BLaER1 (cell line): ENCODE measurements around the gene PDE6A.

Experiments
- H3K27ac ChIP-seq: shearing (Covaris generic); formaldehyde crosslinking; 2 replicates; pipeline ENCODE4 v1.8.1; 2022
- H3K27me3 ChIP-seq: shearing (Covaris generic); formaldehyde crosslinking; 2 replicates; pipeline ENCODE4 v1.8.1; 2022
- H3K36me3 ChIP-seq: shearing (Covaris generic); formaldehyde crosslinking; 2 replicates; pipeline ENCODE4 v1.8.1; 2022
- H3K4me1 ChIP-seq: shearing (Covaris generic); formaldehyde crosslinking; 2 replicates; pipeline ENCODE4 v1.8.1; 2022
- H3K4me2 ChIP-seq: shearing (Covaris generic); formaldehyde crosslinking; 2 replicates; pipeline ENCODE4 v1.8.1; 2022
- H3K4me3 ChIP-seq: shearing (Covaris generic); formaldehyde crosslinking; 2 replicates; pipeline ENCODE4 v1.8.1; 2022
- H3K9ac ChIP-seq: shearing (Covaris generic); formaldehyde crosslinking; 2 replicates; pipeline ENCODE4 v1.8.1; 2022
- H3K9me3 ChIP-seq: shearing (Covaris generic); formaldehyde crosslinking; 2 replicates; pipeline ENCODE4 v1.8.1; 2022
- H4K20me1 ChIP-seq: shearing (Covaris generic); formaldehyde crosslinking; 2 replicates; pipeline ENCODE4 v1.8.1; 2022
- Cebpa-rat ChIP-seq: shearing (Covaris generic); IDR thresholded peaks from 2 replicates; pipeline ENCODE4 v1.8.1; 2022

Gene PDE6A

DNA sequence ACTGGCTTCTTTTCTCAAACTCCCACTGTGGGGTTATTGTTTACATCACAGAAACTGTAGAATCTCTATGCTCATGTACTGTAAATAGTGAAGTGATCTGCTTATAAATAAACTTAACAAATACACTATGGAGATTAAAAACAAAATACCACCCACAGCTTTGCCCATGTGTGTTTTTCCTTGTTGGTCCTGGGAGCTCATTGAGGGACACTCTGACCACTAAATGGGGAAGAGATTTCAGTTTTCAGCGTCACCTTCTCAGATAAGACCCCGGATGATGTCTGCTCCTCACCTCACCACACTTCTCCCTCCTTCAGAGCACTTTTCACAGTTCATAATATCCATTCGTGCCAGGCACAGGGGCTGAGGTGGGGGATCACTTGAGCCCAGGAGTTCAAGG, 89.7 kb downstream of the PDE6A start:
- Histone ChIP-seq H3K27ac (no peak overlapping the region), H3K4me3 (no peak overlapping the region), H3K9ac (no peak overlapping the region), H4K20me1 (no peaks in the 10 kb centered on the region), H3K36me3 (0 out of 2 replicates have a peak, but pooled peaks cover 9% of the 10 kb centered on the region), H3K27me3 (no peaks in the 10 kb centered on the region), H3K9me3 (no peaks in the 10 kb centered on the region), H3K4me2 (no peak overlapping the region), H3K4me1 (peaks cover 13% of the 10 kb centered on the region)
- TF ChIP-seq Cebpa-rat, result no peak

DNA sequence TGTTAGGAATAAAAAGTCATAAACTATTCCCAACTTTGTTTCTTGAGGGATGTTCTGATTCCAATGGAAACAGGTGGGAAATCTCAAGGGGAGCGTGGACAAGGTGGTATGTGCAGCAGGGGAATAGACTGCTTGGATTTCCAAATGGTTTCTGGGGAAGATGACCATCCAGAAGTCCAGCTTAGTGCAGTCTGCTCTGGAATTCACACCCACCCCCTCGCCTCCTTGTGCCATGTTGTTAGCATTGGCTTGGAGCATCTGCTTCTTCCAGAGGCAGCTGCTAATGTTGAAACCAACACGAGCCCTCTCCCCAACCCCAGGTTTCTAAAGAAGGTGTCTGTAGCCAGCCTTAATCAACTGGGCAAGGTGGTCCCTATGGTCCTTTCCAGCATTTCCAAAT, 90.9 kb downstream of the PDE6A start:
- H3K4me3 ChIP-seq, result no peak overlapping the region
- H3K4me2 ChIP-seq, result no peak overlapping the region
- no peak overlapping the region for H3K9ac ChIP-seq
- no peak overlapping the region for H3K27ac ChIP-seq
- H3K9me3 ChIP-seq, result no peaks in the 10 kb centered on the region
- peaks cover 21% of the 10 kb centered on the region for H3K36me3 ChIP-seq
- no peaks in the 10 kb centered on the region for H3K27me3 ChIP-seq
- H4K20me1 ChIP-seq, result no peaks in the 10 kb centered on the region
- TF ChIP-seq Cebpa-rat, result no peak
- H3K4me1 ChIP-seq, result peaks cover 13% of the 10 kb centered on the region

GRCh38 chr5:149853331-149853648, 91.3 kb downstream of the PDE6A start:
- TF ChIP-seq Cebpa-rat, result no peak
- Histone ChIP-seq H4K20me1 (no peaks in the 10 kb centered on the region), H3K4me3 (no peak overlapping the region), H3K9me3 (no peaks in the 10 kb centered on the region), H3K4me1 (peaks cover 12% of the 10 kb centered on the region), H3K4me2 (no peak overlapping the region), H3K27me3 (no peaks in the 10 kb centered on the region), H3K9ac (no peak overlapping the region), H3K27ac (no peak overlapping the region), H3K36me3 (peaks cover 25% of the 10 kb centered on the region)

GRCh38 chr5:149852641-149853330, 91.8 kb downstream of the PDE6A start:
- Histone ChIP-seq H3K9ac (no peak overlapping the region), H3K36me3 (peaks cover 30% of the 10 kb centered on the region), H3K9me3 (no peaks in the 10 kb centered on the region), H3K27ac (no peak overlapping the region), H3K27me3 (no peaks in the 10 kb centered on the region), H3K4me2 (no peak overlapping the region), H4K20me1 (no peaks in the 10 kb centered on the region), H3K4me3 (no peak overlapping the region), H3K4me1 (peaks cover 7% of the 10 kb centered on the region)
- TF ChIP-seq Cebpa-rat, result no peak

- Histone ChIP-seq H3K4me3 (no peak overlapping the region), H4K20me1 (no peaks in the 10 kb centered on the region), H3K4me2 (no peak overlapping the region), H3K36me3 (peaks cover 46% of the 10 kb centered on the region), H3K9ac (no peak overlapping the region), H3K27me3 (no peaks in the 10 kb centered on the region), H3K9me3 (no peaks in the 10 kb centered on the region), H3K4me1 (no peaks in the 10 kb centered on the region), H3K27ac (no peak overlapping the region)
- TF ChIP-seq Cebpa-rat, result no peak
These were observed 93.4 kb downstream of the PDE6A start for GRCh38 chr5:149851211-149851610.

DNA sequence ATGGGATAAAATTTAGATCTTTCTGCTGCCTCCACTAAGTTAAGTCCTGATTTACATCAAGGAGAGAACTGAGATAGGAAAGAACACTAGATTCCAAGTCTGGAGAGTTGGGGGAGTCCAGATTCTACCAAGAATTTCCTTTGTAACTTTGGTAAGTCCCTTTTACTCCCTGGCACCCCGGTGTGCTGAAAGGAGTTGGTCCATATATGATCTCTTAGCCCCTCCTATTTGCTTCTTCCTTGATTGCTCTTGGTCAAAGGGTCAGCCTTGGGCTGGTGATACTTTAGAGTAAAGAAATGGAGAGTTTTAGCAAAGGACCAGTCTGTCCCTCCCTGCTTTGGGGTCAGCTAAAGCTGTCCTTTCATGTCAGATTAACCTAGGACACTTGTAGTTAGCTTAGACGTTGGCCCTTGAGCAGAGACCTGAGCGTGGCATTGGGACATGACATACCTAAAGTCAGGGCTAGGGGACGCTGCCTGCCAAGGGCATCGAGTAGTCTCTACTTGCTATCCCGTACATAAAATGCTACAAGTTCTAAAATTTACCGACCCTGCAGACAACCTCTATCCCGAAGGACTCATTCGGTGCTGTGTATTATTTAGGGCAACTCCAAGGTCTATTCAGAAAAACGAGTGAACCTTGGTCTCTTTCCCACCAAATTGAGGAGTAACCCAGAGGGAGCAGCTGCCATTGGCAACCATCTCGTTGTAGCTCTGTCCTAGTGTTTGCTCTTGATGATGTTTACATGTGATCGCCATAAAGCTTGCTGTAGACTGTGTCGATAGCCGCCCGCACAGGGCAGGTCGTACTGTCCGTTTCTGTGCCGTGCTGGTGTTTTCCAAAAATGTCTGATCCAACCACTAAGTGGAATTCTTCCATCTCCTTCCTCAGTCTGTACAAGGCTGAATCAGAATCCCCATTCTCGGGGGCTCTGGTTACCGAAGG, 94.4 kb downstream of the PDE6A start:
- Histone ChIP-seq H3K27ac (no peak overlapping the region), H3K36me3 (peaks cover 55% of the 10 kb centered on the region), H3K9me3 (no peaks in the 10 kb centered on the region), H3K27me3 (no peaks in the 10 kb centered on the region), H3K4me2 (no peak overlapping the region), H3K4me1 (no peaks in the 10 kb centered on the region), H3K9ac (no peak overlapping the region), H3K4me3 (no peak overlapping the region), H4K20me1 (no peaks in the 10 kb centered on the region)
- TF ChIP-seq Cebpa-rat, result no peak

DNA sequence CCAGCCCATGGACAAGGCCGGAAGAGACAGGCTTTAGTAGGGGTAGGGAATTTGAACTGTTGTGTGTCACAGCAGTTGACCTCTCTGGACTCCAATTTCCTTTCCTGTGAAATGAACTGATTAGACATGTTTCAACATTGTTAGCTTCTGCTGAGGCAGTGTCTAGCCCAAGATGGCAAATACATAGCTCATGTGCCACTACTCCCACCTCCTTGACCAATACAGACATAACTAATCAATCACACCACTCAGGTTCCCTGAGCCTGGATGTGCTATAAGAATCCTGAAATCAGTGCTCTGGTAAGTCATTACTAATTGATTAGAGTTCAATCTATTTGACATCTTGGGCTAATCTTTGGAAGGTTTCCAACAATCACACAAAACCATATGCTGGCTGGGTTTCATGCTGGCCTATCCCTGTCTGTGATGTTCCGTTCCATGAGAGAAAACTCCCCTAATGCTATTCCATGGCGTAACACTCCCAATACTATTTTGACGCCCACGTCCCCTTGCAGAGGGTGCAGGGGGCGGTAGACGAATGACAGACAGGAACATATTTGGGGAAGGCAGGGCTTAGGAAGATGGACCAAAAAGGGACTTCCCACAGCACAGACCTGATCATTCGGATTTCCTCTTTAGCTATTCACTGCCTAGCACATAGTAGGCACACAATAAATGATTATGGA, 95.2 kb downstream of the PDE6A start:
- Histone ChIP-seq H4K20me1 (no peaks in the 10 kb centered on the region), H3K36me3 (peaks cover 62% of the 10 kb centered on the region), H3K9me3 (no peaks in the 10 kb centered on the region), H3K27me3 (no peaks in the 10 kb centered on the region), H3K4me1 (no peaks in the 10 kb centered on the region), H3K27ac (no peak overlapping the region), H3K4me2 (no peak overlapping the region), H3K4me3 (no peak overlapping the region), H3K9ac (no peak overlapping the region)
- no peak for TF ChIP-seq Cebpa-rat

DNA sequence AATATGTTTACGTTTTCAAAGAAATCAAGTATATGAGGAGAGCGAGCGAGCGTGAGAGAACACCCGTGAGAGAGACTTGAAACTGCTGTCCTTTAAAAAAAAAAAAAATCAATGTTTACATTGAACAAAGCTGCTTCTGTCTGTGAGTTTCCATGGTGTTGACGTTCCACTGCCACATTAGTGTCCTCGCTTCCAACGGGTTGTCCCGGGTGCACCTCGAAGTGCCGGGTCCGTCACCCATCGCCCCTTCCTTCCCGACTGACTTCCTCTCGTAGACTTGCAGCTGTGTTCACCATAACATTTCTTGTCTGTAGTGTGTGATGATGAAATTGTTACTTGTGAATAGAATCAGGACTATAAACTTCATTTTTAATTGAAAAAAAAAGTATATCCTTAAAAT, 97.0 kb downstream of the PDE6A start:
- H3K4me2 ChIP-seq, result no peak overlapping the region
- H4K20me1 ChIP-seq, result no peaks in the 10 kb centered on the region
- no peak overlapping the region for H3K9ac ChIP-seq
- no peaks in the 10 kb centered on the region for H3K4me1 ChIP-seq
- no peak overlapping the region for H3K4me3 ChIP-seq
- peaks cover 71% of the 10 kb centered on the region for H3K36me3 ChIP-seq
- no peaks in the 10 kb centered on the region for H3K27me3 ChIP-seq
- H3K27ac ChIP-seq, result no peak overlapping the region
- H3K9me3 ChIP-seq, result no peaks in the 10 kb centered on the region
- TF ChIP-seq Cebpa-rat, result no peak

DNA sequence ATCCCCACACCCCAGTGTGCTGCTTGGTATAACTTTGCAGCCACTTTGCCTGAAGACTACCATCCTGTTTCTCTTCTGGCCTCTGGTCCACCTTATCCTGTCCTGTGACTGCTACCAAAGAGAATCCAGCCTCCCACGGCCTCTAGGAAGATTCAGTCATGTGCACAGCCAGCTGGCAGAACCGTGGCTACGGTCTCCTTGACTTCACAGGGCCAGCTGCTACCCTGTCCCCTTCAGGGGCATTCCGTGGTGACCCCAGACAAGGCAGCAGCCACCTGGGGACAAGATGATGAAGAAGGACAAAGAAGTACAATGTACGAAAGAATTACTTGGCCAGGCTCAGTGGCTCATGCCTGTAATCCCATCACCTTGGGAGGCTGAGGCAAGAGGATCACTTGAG, 98.6 kb downstream of the PDE6A start:
- H4K20me1 ChIP-seq, result no peaks in the 10 kb centered on the region
- peaks cover 87% of the 10 kb centered on the region for H3K36me3 ChIP-seq
- no peak for TF ChIP-seq Cebpa-rat
- no peak overlapping the region for H3K9ac ChIP-seq
- H3K9me3 ChIP-seq, result no peaks in the 10 kb centered on the region
- H3K4me2 ChIP-seq, result no peak overlapping the region
- H3K27ac ChIP-seq, result no peak overlapping the region
- no peaks in the 10 kb centered on the region for H3K4me1 ChIP-seq
- H3K4me3 ChIP-seq, result no peak overlapping the region
- H3K27me3 ChIP-seq, result no peaks in the 10 kb centered on the region

- Histone ChIP-seq H3K4me2 (no peak overlapping the region), H4K20me1 (no peaks in the 10 kb centered on the region), H3K9ac (no peak overlapping the region), H3K4me3 (no peak overlapping the region), H3K9me3 (no peaks in the 10 kb centered on the region), H3K27ac (no peak overlapping the region), H3K36me3 (peaks cover 90% of the 10 kb centered on the region), H3K27me3 (no peaks in the 10 kb centered on the region), H3K4me1 (no peaks in the 10 kb centered on the region)
- TF ChIP-seq Cebpa-rat, result no peak
These were observed 99.0 kb downstream of the PDE6A start for GRCh38 chr5:149845601-149846000.
